Liver (tissue), 9 donors: ENCODE measurements around the gene RELB. TPM values are rescaled to one million over a fixed set of nuclear protein-coding genes. Genes with fewer than 3 reads are reported as not detected.

Experiments used
- DNase-seq: peaks from one replicate; pipeline ENCODE4 v3.0.0-alpha.2; 2017; ENCODE audit warnings: low spot score
- H3K27ac ChIP-seq, 2 donors: one replicate each; pipeline ENCODE4 v1.7.0; 2013; ENCODE audit warnings: inconsistent platforms in 2 of 2, low read length in 2 of 2, control low read depth in 1 of 2, low read depth in 1 of 2, mild to moderate bottlenecking in 1 of 2
- H3K27me3 ChIP-seq, 4 donors: one replicate each; pipeline versions ENCODE4 v1.6.1 to v1.7.0; 2013; ENCODE audit warnings: low read length in 3 of 4, inconsistent platforms in 1 of 4, mild to moderate bottlenecking in 1 of 4, moderate library complexity in 1 of 4; ENCODE audit not compliant: control insufficient read depth in 4 of 4, insufficient read depth in 4 of 4
- H3K36me3 ChIP-seq, 4 donors: one replicate each; pipeline versions ENCODE4 v1.6.1 to v1.7.0; 2013; ENCODE audit warnings: low read length in 3 of 4, mild to moderate bottlenecking in 3 of 4, low read depth in 1 of 4, moderate library complexity in 1 of 4; ENCODE audit not compliant: control insufficient read depth in 4 of 4, insufficient read depth in 3 of 4
- H3K4me1 ChIP-seq, 4 donors: one replicate each; pipeline versions ENCODE4 v1.6.1 to v1.7.0; 2013; ENCODE audit warnings: low read length in 3 of 4, mild to moderate bottlenecking in 3 of 4, moderate library complexity in 1 of 4; ENCODE audit not compliant: control insufficient read depth in 4 of 4, insufficient read depth in 4 of 4
- H3K4me3 ChIP-seq, 3 donors: one replicate each; pipeline versions ENCODE4 v1.6.1 to v1.7.0; 2013; ENCODE audit warnings: low read length in 3 of 3, control low read depth in 1 of 3, low read depth in 1 of 3, mild to moderate bottlenecking in 1 of 3
- H3K9ac ChIP-seq, 2 donors: one replicate each; pipeline ENCODE4 v1.7.0; 2013; ENCODE audit warnings: low read length in 2 of 2, mild to moderate bottlenecking in 2 of 2, moderate library complexity in 2 of 2, control low read depth in 1 of 2, low read depth in 1 of 2
- H3K9me3 ChIP-seq, 4 donors: one replicate each; pipeline versions ENCODE4 v1.6.1 to v1.7.0; 2013; ENCODE audit warnings: low read length in 3 of 4; ENCODE audit not compliant: control insufficient read depth in 4 of 4
- ATF3 ChIP-seq: IDR thresholded peaks from 2 replicates; pipeline ENCODE4 v1.6.1; 2016; ENCODE audit warnings: antibody characterized with exemption
- CTCF ChIP-seq: fragments of 150-350 bp; IDR thresholded peaks from 2 replicates; pipeline ENCODE4 v1.5.1; 2017; ENCODE audit warnings: improper control_type of control experiment, low read depth, low read length; ENCODE audit not compliant: missing input control
- EGR1 ChIP-seq, 2 donors: IDR thresholded peaks; 2 replicates each; pipeline ENCODE4 v1.6.1; 2016 to 2018; ENCODE audit warnings: antibody characterized with exemption in 2 of 2, low read depth in 2 of 2
- FOXA1 ChIP-seq: IDR thresholded peaks from 2 replicates; pipeline ENCODE4 v1.6.1; 2016; ENCODE audit warnings: antibody characterized with exemption
- FOXA2 ChIP-seq: IDR thresholded peaks from 2 replicates; pipeline ENCODE4 v1.6.1; 2016; ENCODE audit warnings: antibody characterized with exemption
- GABPA ChIP-seq, 2 donors: IDR thresholded peaks in 1 of 2; conservative IDR thresholded peaks in 1 of 2; 2 replicates each; pipeline ENCODE4 v1.6.1; 2016; ENCODE audit warnings: antibody characterized with exemption in 2 of 2, mild to moderate bottlenecking in 1 of 2, moderate library complexity in 1 of 2
- HNF4A ChIP-seq, 2 donors: conservative IDR thresholded peaks; 2 replicates each; pipeline ENCODE4 v1.6.1; 2016; ENCODE audit warnings: antibody characterized with exemption in 2 of 2, mild to moderate bottlenecking in 2 of 2
- HNF4G ChIP-seq: IDR thresholded peaks from 2 replicates; pipeline ENCODE4 v1.6.1; 2016; ENCODE audit warnings: antibody characterized with exemption
- JUND ChIP-seq, 2 donors: IDR thresholded peaks; 2 replicates each; pipeline ENCODE4 v1.6.1; 2016; ENCODE audit warnings: antibody characterized with exemption in 2 of 2
- MAX ChIP-seq: IDR thresholded peaks from 2 replicates; pipeline ENCODE4 v1.6.1; 2016; ENCODE audit warnings: antibody characterized with exemption
- NR2F2 ChIP-seq: IDR thresholded peaks from 2 replicates; pipeline ENCODE4 v1.6.1; 2016; ENCODE audit warnings: antibody characterized with exemption
- RAD21 ChIP-seq, 2 donors: IDR thresholded peaks; 2 replicates each; pipeline ENCODE4 v1.6.1; 2016; ENCODE audit warnings: antibody characterized with exemption in 2 of 2, mild to moderate bottlenecking in 2 of 2
- REST ChIP-seq: IDR thresholded peaks from 2 replicates; pipeline ENCODE4 v1.6.1; 2016; ENCODE audit warnings: antibody characterized with exemption, mild to moderate bottlenecking
- RXRA ChIP-seq, 2 donors: IDR thresholded peaks; 2 replicates each; pipeline ENCODE4 v1.6.1; 2017 to 2018; ENCODE audit warnings: antibody characterized with exemption in 2 of 2, mild to moderate bottlenecking in 1 of 2
- SP1 ChIP-seq: IDR thresholded peaks from 2 replicates; pipeline ENCODE4 v1.6.1; 2018; ENCODE audit warnings: antibody characterized with exemption, mild to moderate bottlenecking
- TAF1 ChIP-seq: conservative IDR thresholded peaks from 2 replicates; pipeline ENCODE4 v1.6.1; 2016; ENCODE audit warnings: antibody characterized with exemption, mild to moderate bottlenecking
- YY1 ChIP-seq: IDR thresholded peaks from 2 replicates; pipeline ENCODE4 v1.6.1; 2016; ENCODE audit warnings: antibody characterized with exemption, mild to moderate bottlenecking
- ZBTB33 ChIP-seq: IDR thresholded peaks from 2 replicates; pipeline ENCODE4 v1.6.1; 2016; ENCODE audit warnings: antibody characterized with exemption
- WGBS: extraction: QIAGEN DNeasy Blood & Tissue Kit; methylation state at CpG from one replicate; pipeline ENCODE4 v1.1.7; 2013; 5-methylcytosine and 5-hydroxymethylcytosine counted together
- polyA plus RNA-seq, 2 donors: library from polyadenylated mRNA; stranded (reverse) in 1 of 2; unstranded in 1 of 2; fragments of 200-250 nt in 1 of 2; fragments of >200 nt in 1 of 2; fragmentation: Nextera tagmentation in 1 of 2; extraction: Ambion mirVana in 1 of 2; gene quantifications; one replicate each; pipeline versions ENCODE4 v1.2.1 to v1.2.3, GENCODE V29; 2013 to 2015
- total RNA-seq, 2 donors: library from RNA; depleted of rRNA; stranded (reverse); fragments of >200 nt; gene quantifications; one replicate each; pipeline ENCODE4 v1.2.3, GENCODE V29; 2014
- donor health status: healthy.
- donor health status: healthy.
- donor health status: healthy.
- donor health status: healthy.
- donor health status: healthy.

RELB gene
- total and polyA plus RNA-seq, 4 donors: 1.4 to 4.9 (median 2.6) TPM

- TF ChIP-seq REST (no peak), EGR1 (IDR thresholded peaks at IDR 0.05; ENCODE audit: low read depth in 2 of 2) (no peak)
Measured at GRCh38 chr19:45070214-45070613, 69.0 kb downstream of the RELB start (continued).

- TF ChIP-seq MAX (no peak), RXRA (IDR thresholded peaks at IDR 0.05) (no peak), TAF1 (no peak), FOXA2 (no peak), NR2F2 (no peak), CTCF (no peak), ATF3 (no peak), JUND (IDR thresholded peaks at IDR 0.05) (no peak), YY1 (no peak), HNF4G (no peak), FOXA1 (no peak), RAD21 (IDR thresholded peaks at IDR 0.05) (no peak), HNF4A (conservative IDR thresholded peaks at IDR 0.05) (no peak), EGR1 (IDR thresholded peaks at IDR 0.05; ENCODE audit: low read depth in 2 of 2) (no peak), ZBTB33 (no peak), SP1 (no peak), GABPA (IDR thresholded peaks at IDR 0.05 in 1 of 2, conservative IDR thresholded peaks at IDR 0.05 in 1 of 2) (no peak), REST (no peak)
- 93% methylated on average over 19 of the region's 19 CpGs for WGBS
- Histone ChIP-seq H3K36me3 (peaks cover 22 to 37% (median 30%) of the 10 kb centered on the region in 4 donors), H3K4me3 (no peak overlapping the region), H3K4me1 (peaks cover 0 to 6% (median under 1%) of the 10 kb centered on the region in 4 donors), H3K9me3 (no peaks in the 10 kb centered on the region), H3K27ac (no peak overlapping the region), H3K27me3 (no peaks in the 10 kb centered on the region), H3K9ac (no peak overlapping the region)
- no peak for DNase-seq
Measured at GRCh38 chr19:45070861-45071544, 69.7 kb downstream of the RELB start.
